Measurements from ENCODE around the gene MRPL48. TPM values are rescaled to one million over a fixed set of nuclear protein-coding genes. Genes with fewer than 3 reads are reported as not detected.

The MRPL48 gene
- total and polyA plus RNA-seq, 4 experiments from 2014 or later: 24.9 to 85.1 (median 51.1) TPM

DNA sequence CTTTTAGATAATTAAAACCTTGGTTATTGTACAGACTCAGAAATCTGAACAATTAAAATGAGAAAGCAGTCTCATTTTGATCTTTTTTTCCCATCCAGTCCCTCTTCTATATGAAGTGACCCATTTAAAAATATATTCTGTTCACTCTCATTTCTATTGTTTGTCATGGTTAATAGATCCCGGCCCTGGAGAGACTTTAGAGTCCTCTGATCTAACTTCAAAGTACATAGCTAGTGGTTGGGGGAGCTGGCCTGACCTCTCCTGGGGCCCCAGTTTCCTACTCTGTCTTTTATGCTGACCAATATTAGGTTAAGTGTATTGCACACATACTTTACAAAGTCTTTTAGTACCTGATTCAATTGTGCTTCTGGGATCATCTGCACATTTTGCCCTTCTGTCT is 13.5 kb downstream of the MRPL48 start:
- Histone ChIP-seq H3K4me1 (ENCODE audit: insufficient read depth, low read length) (no peaks in the 10 kb centered on the region), H3K9me3 (ENCODE audit: control insufficient read depth in 1 of 2, low read length in 2 of 2) (no peaks in the 10 kb centered on the region), H3K4me3 (ENCODE audit: low read length in 2 of 2) (no peak overlapping the region), H3K27ac (ENCODE audit: low read depth, low read length) (no peak overlapping the region), H3K36me3 (ENCODE audit: insufficient read depth, low read length) (peaks cover 11% of the 10 kb centered on the region), H3K27me3 (ENCODE audit: insufficient read depth, low read length) (no peaks in the 10 kb centered on the region)
- CTCF ChIA-PET (ENCODE audit: partially characterized antibody): no interaction called here
- DNase-seq: no peak
- Mint-ChIP-seq H3K4me3 (no peak overlapping the region), H3K27me3 (no peaks in the 10 kb centered on the region), H3K9me3 (no peaks in the 10 kb centered on the region), H3K27ac (peak overlapping the region in 3 of 7 donors; percentile 0 to 30 (median 4)), H3K36me3 (peaks cover 12 to 21% of the 10 kb centered on the region in 2 donors), H3K4me1 (peaks cover 0 to 13% (median 2%) of the 10 kb centered on the region in 4 donors)
- intact Hi-C loops (cut with micrococcal nuclease): no loop called here
- POLR2A ChIA-PET (ENCODE audit: partially characterized antibody): no interaction called here

DNA sequence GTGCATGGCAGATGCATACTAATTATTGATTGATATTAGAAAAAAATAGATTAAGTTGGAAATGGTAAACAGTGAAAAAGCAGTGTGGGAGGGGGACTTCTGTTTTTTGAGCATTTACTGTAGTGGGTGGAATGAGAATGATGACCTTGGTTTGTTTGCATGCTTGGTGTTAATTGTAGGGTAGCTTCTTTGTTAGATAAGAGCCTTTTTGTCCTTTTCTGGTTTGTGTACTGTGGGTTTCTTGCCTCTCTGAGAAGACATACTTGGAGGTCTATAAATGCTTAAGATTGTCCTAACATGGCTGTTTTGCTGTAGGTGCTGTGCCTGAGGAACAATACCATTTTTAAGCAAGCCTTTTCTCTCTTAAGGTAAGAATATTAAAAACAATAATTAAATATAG is 17.0 kb downstream of the MRPL48 start:
- peaks cover 0 to 14% (median 3%) of the 10 kb centered on the region in 4 donors for H3K4me1 Mint-ChIP-seq
- Histone ChIP-seq H3K9me3 (ENCODE audit: control insufficient read depth in 1 of 2, low read length in 2 of 2) (no peaks in the 10 kb centered on the region), H3K27me3 (ENCODE audit: insufficient read depth, low read length) (no peaks in the 10 kb centered on the region), H3K27ac (ENCODE audit: low read depth, low read length) (no peak overlapping the region), H3K36me3 (ENCODE audit: insufficient read depth, low read length) (peaks cover 7% of the 10 kb centered on the region), H3K4me1 (ENCODE audit: insufficient read depth, low read length) (no peaks in the 10 kb centered on the region), H3K4me3 (ENCODE audit: low read length in 2 of 2) (no peak overlapping the region)
- H3K27ac Mint-ChIP-seq: peak overlapping the region in 1 of 7 donors; percentile 73
- ChIA-PET POLR2A (ENCODE audit: partially characterized antibody) (no interaction called here), CTCF (ENCODE audit: partially characterized antibody) (no interaction called here)
- H3K4me3 Mint-ChIP-seq: no peak overlapping the region
- no peak for DNase-seq
- H3K27me3 Mint-ChIP-seq: no peaks in the 10 kb centered on the region
- peaks cover 24 to 30% of the 10 kb centered on the region in 2 donors for H3K36me3 Mint-ChIP-seq
- no peaks in the 10 kb centered on the region for H3K9me3 Mint-ChIP-seq
- intact Hi-C loops (cut with micrococcal nuclease): no loop called here

DNA sequence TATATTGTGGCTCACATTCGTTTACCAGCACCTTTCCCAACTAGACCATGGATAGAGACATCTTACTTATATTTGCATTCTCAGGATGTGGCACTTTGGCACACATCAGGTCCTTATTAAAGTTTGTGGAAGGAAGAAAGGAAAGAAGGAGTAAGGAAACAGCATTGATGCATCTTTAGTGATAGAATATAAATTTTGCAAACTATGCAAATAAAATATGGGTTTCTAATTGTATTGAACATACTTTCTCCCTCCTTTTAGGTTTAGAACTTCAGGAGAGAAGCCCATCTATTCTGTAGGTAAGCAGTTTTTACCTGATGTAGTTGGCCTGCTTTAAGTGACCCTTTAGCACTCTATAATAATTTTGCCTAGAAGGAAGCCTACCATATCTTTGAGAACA is 20.4 kb downstream of the MRPL48 start:
- POLR2A ChIA-PET (ENCODE audit: partially characterized antibody): no interaction called here
- Mint-ChIP-seq H3K4me3 (no peak overlapping the region), H3K27me3 (no peaks in the 10 kb centered on the region)

DNA sequence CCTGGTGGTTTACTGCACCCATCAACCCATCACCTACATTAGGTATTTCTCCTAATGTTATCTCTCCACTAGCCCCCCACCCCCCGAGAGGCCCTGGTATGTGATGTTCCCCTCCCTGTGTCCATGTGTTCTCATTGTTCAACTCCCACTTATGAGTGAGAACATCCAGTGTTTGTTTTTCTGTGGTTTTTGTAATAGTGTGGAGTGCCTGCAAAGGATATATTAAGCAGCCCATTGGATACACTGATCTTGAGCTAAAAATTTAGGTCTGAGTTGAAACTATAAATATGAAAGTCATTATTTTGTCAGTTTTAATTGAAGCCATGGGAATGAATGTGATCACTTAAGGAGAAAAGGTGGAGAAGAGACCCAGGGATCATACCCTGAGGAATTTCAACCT is 23.0 kb downstream of the MRPL48 start:
- peaks cover 0 to 15% (median 5%) of the 10 kb centered on the region in 4 donors for H3K4me1 Mint-ChIP-seq
- H3K27me3 ChIP-seq (ENCODE audit: insufficient read depth, low read length): no peaks in the 10 kb centered on the region
- peak overlapping the region in 1 of 7 donors; percentile 6 for H3K27ac Mint-ChIP-seq
- H3K9me3 ChIP-seq (ENCODE audit: control insufficient read depth in 1 of 2, low read length in 2 of 2): no peaks in the 10 kb centered on the region
- peaks cover 7% of the 10 kb centered on the region for H3K36me3 ChIP-seq (ENCODE audit: insufficient read depth, low read length)
- H3K4me1 ChIP-seq (ENCODE audit: insufficient read depth, low read length): no peaks in the 10 kb centered on the region
- DNase-seq: no peak
- no peak overlapping the region for H3K4me3 Mint-ChIP-seq
- ChIA-PET POLR2A (ENCODE audit: partially characterized antibody) (no interaction called here), CTCF (ENCODE audit: partially characterized antibody) (no interaction called here)
- intact Hi-C loops (cut with micrococcal nuclease): no loop called here
- peaks cover 0 to 3% (median 0%) of the 10 kb centered on the region in 8 donors for H3K9me3 Mint-ChIP-seq
- peaks cover 27 to 34% of the 10 kb centered on the region in 2 donors for H3K36me3 Mint-ChIP-seq
- no peak overlapping the region for H3K27ac ChIP-seq (ENCODE audit: low read depth, low read length)
- no peaks in the 10 kb centered on the region for H3K27me3 Mint-ChIP-seq
- no peak overlapping the region for H3K4me3 ChIP-seq (ENCODE audit: low read length in 2 of 2)

More for the DNA sequence above, 20.4 kb downstream of the MRPL48 start:
- intact Hi-C loops (cut with micrococcal nuclease): no loop called here
- Histone ChIP-seq H3K27me3 (ENCODE audit: insufficient read depth, low read length) (no peaks in the 10 kb centered on the region), H3K36me3 (ENCODE audit: insufficient read depth, low read length) (peaks cover 7% of the 10 kb centered on the region), H3K4me3 (ENCODE audit: low read length in 2 of 2) (no peak overlapping the region), H3K27ac (ENCODE audit: low read depth, low read length) (no peak overlapping the region), H3K9me3 (ENCODE audit: control insufficient read depth in 1 of 2, low read length in 2 of 2) (no peaks in the 10 kb centered on the region), H3K4me1 (ENCODE audit: insufficient read depth, low read length) (no peaks in the 10 kb centered on the region)
- Mint-ChIP-seq H3K36me3 (peaks cover 32 to 33% of the 10 kb centered on the region in 2 donors), H3K9me3 (peaks cover 0 to 3% (median 0%) of the 10 kb centered on the region in 8 donors), H3K27ac (no peak overlapping the region), H3K4me1 (peaks cover 0 to 13% (median 5%) of the 10 kb centered on the region in 4 donors)
- DNase-seq: no peak
- CTCF ChIA-PET (ENCODE audit: partially characterized antibody): no interaction called here

DNA sequence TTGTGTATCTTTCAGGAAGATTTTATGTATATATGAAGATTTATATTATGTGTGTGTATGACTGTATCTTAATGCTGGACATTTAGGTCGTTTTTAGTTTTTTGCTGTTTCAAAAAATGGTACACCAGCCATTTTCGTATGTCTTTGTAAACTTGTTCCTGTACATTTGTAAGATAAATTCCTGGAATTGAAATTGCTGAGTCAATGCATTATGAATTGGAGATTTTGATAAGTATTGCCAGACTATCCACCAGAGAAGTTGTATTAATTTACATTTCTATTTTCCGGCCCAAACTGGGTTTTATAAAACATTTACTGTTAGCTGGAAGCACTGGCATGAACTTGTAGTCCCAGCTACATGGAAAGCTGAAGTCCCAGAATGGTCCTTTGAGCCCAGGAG is 24.6 kb downstream of the MRPL48 start:
- ChIA-PET POLR2A (ENCODE audit: partially characterized antibody) (no interaction called here), CTCF (ENCODE audit: partially characterized antibody) (no interaction called here)
- H3K9me3 Mint-ChIP-seq: peaks cover 0 to 3% (median 0%) of the 10 kb centered on the region in 8 donors
- H3K27ac Mint-ChIP-seq: peak overlapping the region in 1 of 7 donors; percentile 57
- no peaks in the 10 kb centered on the region for H3K27me3 ChIP-seq (ENCODE audit: insufficient read depth, low read length)
- no peak for DNase-seq
- peaks cover 0 to 8% (median 4%) of the 10 kb centered on the region in 4 donors for H3K4me1 Mint-ChIP-seq
- intact Hi-C loops (cut with micrococcal nuclease): no loop called here
- H3K4me3 ChIP-seq (ENCODE audit: low read length in 2 of 2): no peak overlapping the region
- no peaks in the 10 kb centered on the region for H3K27me3 Mint-ChIP-seq
- no peaks in the 10 kb centered on the region for H3K4me1 ChIP-seq (ENCODE audit: insufficient read depth, low read length)
- H3K9me3 ChIP-seq (ENCODE audit: control insufficient read depth in 1 of 2, low read length in 2 of 2): no peaks in the 10 kb centered on the region
- H3K27ac ChIP-seq (ENCODE audit: low read depth, low read length): no peak overlapping the region
- H3K36me3 ChIP-seq (ENCODE audit: insufficient read depth, low read length): no peaks in the 10 kb centered on the region
- H3K4me3 Mint-ChIP-seq: no peak overlapping the region
- peaks cover 18 to 25% of the 10 kb centered on the region in 2 donors for H3K36me3 Mint-ChIP-seq

DNA sequence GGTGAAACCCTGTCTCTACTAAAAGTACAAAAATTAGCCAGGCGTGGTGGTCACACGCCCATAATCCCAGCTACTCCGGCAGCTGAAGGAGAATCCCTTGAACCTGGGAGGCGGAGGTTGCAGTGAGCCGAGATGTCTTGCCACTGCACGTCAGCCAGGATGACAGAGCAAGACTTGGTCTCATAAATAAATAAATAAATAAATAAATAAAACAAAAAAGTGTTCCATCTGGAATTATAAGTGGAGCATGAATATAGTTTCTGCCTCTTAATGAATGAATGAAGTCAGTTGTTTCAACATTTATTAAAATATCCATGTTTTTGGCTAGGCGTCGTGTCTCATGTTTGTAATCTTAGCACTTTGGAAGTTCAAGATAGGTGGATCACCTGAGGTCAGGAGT is 27.1 kb downstream of the MRPL48 start:
- H3K36me3 Mint-ChIP-seq: peaks cover 13% of the 10 kb centered on the region in 2 donors
- no peak overlapping the region for H3K27ac Mint-ChIP-seq
- ChIA-PET POLR2A (ENCODE audit: partially characterized antibody) (no interaction called here), CTCF (ENCODE audit: partially characterized antibody) (no interaction called here)
- Histone ChIP-seq H3K4me1 (ENCODE audit: insufficient read depth, low read length) (no peaks in the 10 kb centered on the region), H3K27me3 (ENCODE audit: insufficient read depth, low read length) (no peaks in the 10 kb centered on the region), H3K4me3 (ENCODE audit: low read length in 2 of 2) (no peak overlapping the region), H3K27ac (ENCODE audit: low read depth, low read length) (no peak overlapping the region), H3K9me3 (ENCODE audit: control insufficient read depth in 1 of 2, low read length in 2 of 2) (no peaks in the 10 kb centered on the region), H3K36me3 (ENCODE audit: insufficient read depth, low read length) (no peaks in the 10 kb centered on the region)
- peaks cover 0 to 3% (median 0%) of the 10 kb centered on the region in 8 donors for H3K9me3 Mint-ChIP-seq
- no peak for DNase-seq
- H3K4me1 Mint-ChIP-seq: peaks cover 0 to 8% (median 3%) of the 10 kb centered on the region in 4 donors
- H3K4me3 Mint-ChIP-seq: no peak overlapping the region
- H3K27me3 Mint-ChIP-seq: no peaks in the 10 kb centered on the region
- intact Hi-C loops (cut with micrococcal nuclease): no loop called here

DNA sequence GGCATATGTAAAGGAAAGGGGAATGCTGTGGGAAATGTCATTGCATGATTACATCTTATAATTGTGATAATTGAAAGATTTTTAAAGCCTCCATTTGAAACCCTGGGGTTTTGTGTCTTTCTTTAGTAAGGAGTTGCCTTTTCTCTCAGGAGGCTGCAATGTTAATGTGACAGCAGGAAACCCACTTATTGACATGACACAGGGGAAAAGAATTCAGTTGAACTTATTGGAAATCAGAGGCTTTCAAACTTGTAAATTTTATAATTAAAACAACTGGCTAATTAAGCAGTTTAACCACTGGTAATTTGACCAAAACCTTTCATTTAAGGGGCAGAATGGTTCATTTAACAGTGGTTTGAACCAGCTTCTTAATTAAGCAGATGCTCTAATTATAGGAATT is 31.2 kb downstream of the MRPL48 start:
- peaks cover 0 to 7% (median 5%) of the 10 kb centered on the region in 4 donors for H3K4me1 Mint-ChIP-seq
- no peak overlapping the region for H3K4me3 ChIP-seq (ENCODE audit: low read length in 2 of 2)
- no peak overlapping the region for H3K27ac ChIP-seq (ENCODE audit: low read depth, low read length)
- CTCF ChIA-PET (ENCODE audit: partially characterized antibody): no interaction called here
- no peaks in the 10 kb centered on the region for H3K27me3 Mint-ChIP-seq
- H3K9me3 Mint-ChIP-seq: no peaks in the 10 kb centered on the region
- peaks cover 6% of the 10 kb centered on the region for H3K36me3 ChIP-seq (ENCODE audit: insufficient read depth, low read length)
- no peaks in the 10 kb centered on the region for H3K9me3 ChIP-seq (ENCODE audit: control insufficient read depth in 1 of 2, low read length in 2 of 2)
- no peak overlapping the region for H3K27ac Mint-ChIP-seq
- no peak for DNase-seq
- H3K4me3 Mint-ChIP-seq: no peak overlapping the region
- intact Hi-C loops (cut with micrococcal nuclease): no loop called here
- H3K27me3 ChIP-seq (ENCODE audit: insufficient read depth, low read length): no peaks in the 10 kb centered on the region
- POLR2A ChIA-PET (ENCODE audit: partially characterized antibody): no interaction called here
- H3K4me1 ChIP-seq (ENCODE audit: insufficient read depth, low read length): no peaks in the 10 kb centered on the region
- H3K36me3 Mint-ChIP-seq: peaks cover 7 to 9% of the 10 kb centered on the region in 2 donors

DNA sequence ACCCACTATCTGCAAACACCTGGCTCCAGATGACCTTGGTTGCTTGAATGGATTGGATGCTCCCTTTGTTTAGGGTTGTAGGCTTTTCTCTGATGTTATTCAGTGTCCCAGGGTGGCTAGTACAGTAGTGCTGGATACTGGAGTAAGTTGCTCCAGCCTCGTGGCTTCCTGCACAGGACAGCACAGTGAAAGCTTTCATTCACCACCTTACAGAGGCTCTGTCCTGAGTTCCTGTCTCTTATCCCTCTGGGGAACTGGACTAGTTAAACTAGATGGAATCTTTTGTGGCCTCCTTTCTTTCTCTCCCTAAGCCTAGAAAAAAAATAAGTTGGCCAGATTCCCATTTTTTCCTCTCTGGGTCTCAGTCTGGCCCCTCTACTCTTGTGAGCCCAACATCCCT is 42.6 kb downstream of the MRPL48 start:
- Histone ChIP-seq H3K4me1 (ENCODE audit: insufficient read depth, low read length) (no peaks in the 10 kb centered on the region), H3K9me3 (ENCODE audit: control insufficient read depth in 1 of 2, low read length in 2 of 2) (no peaks in the 10 kb centered on the region), H3K27ac (ENCODE audit: low read depth, low read length) (no peak overlapping the region), H3K4me3 (ENCODE audit: low read length in 2 of 2) (no peak overlapping the region), H3K27me3 (ENCODE audit: insufficient read depth, low read length) (no peaks in the 10 kb centered on the region), H3K36me3 (ENCODE audit: insufficient read depth, low read length) (peaks cover 11% of the 10 kb centered on the region)
- Mint-ChIP-seq H3K4me1 (no peaks in the 10 kb centered on the region), H3K27me3 (no peaks in the 10 kb centered on the region), H3K27ac (no peak overlapping the region), H3K36me3 (peaks cover 41 to 51% of the 10 kb centered on the region in 2 donors), H3K9me3 (no peaks in the 10 kb centered on the region), H3K4me3 (no peak overlapping the region)
- ChIA-PET CTCF (ENCODE audit: partially characterized antibody) (no interaction called here), POLR2A (ENCODE audit: partially characterized antibody) (no interaction called here)
- no peak for DNase-seq
- intact Hi-C loops (cut with micrococcal nuclease): no loop called here
